Gastroesophageal sphincter (tissue), 3 donors: ENCODE measurements around the gene VPS26C.

Source experiments
- CTCF ChIP-seq, 4 experiments: fragments of 200-600 bp in 2 of 4; fragments of 450-650 bp in 2 of 4; sonication (generic) in 1 of 4; IDR thresholded peaks; one replicate each; pipeline ENCODE4 v1.5.1; 2017 to 2019; ENCODE audit warnings: antibody characterized with exemption in 4 of 4, mild to moderate bottlenecking in 2 of 4, moderate library complexity in 2 of 4
- POLR2A ChIP-seq, 2 donors: fragments of 450-650 bp; IDR thresholded peaks; one replicate each; pipeline ENCODE4 v1.6.1; 2017; ENCODE audit warnings: antibody characterized with exemption in 2 of 2, mild to moderate bottlenecking in 2 of 2, moderate library complexity in 1 of 2

DNA sequence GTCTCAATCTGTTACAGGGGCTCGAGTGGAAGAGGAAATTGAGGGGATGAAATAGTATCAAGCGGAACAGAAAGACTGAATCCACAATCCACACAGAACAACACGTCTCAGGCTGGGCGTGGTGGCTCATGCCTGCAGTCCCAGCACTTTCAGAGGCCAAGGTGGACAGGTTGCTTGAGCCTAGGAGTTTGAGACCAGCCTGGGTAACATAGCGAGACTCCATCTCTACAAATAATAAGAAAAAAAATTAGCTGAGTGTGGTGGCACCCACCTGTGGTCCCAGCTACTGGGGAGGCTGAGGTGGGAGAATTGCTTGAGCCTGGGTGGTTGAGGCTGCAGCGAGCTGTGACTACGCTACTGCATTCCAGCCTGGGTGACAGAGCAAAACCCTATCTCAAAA is 25.7 kb downstream of the VPS26C start:
- TF ChIP-seq CTCF (IDR thresholded peaks at IDR 0.05), result no peak
- no peak for TF ChIP-seq POLR2A (IDR thresholded peaks at IDR 0.05)
